A673 (cell line): Measurements from ENCODE around the gene MESD.

ENCODE experiments used
- EZH2 ChIP-seq: fragments of 200-600 bp; sonication (generic); IDR thresholded peaks from 2 replicates; pipeline ENCODE4 v1.6.1; 2017; ENCODE audit warnings: borderline replicate concordance, low read depth, mild to moderate bottlenecking, mixed read lengths, antibody characterized with exemption, low read length; ENCODE audit not compliant: poor library complexity, severe bottlenecking
- TF ChIP-seq, protein P1 (sequence below): fragments of 300-800, 200-600 bp; sonication (generic); conservative IDR thresholded peaks from 2 replicates; pipeline ENCODE4 v1.5.1; 2017; ENCODE audit warnings: low read depth, mild to moderate bottlenecking, antibody characterized with exemption, low read length, moderate library complexity, mixed read lengths

DNA sequence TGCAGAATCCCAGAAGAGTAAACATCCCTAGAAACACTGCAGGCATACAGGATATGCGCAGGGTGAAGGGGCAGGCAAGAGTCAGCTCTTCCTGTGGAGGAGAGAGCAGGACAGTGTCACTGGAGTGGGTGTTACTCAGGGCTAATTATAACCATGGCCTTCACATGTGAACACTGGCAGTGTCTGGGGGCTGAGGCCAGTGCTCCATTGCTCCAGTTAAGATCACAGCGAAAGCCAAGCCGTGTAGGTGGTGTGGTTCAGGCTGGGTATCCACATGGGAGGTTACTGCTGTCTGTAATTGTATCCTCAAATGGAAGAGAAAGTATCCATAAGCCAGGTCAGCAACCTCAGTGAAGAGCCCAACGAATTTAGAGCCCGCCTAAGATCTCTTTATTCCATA, 84.6 kb downstream of the MESD start:
- TF ChIP-seq EZH2, result no peak
- TF ChIP-seq, protein P1, sequence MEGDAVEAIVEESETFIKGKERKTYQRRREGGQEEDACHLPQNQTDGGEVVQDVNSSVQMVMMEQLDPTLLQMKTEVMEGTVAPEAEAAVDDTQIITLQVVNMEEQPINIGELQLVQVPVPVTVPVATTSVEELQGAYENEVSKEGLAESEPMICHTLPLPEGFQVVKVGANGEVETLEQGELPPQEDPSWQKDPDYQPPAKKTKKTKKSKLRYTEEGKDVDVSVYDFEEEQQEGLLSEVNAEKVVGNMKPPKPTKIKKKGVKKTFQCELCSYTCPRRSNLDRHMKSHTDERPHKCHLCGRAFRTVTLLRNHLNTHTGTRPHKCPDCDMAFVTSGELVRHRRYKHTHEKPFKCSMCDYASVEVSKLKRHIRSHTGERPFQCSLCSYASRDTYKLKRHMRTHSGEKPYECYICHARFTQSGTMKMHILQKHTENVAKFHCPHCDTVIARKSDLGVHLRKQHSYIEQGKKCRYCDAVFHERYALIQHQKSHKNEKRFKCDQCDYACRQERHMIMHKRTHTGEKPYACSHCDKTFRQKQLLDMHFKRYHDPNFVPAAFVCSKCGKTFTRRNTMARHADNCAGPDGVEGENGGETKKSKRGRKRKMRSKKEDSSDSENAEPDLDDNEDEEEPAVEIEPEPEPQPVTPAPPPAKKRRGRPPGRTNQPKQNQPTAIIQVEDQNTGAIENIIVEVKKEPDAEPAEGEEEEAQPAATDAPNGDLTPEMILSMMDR, result no peak
